K562 (cell line): ENCODE measurements around the gene WDR27. TPM values are rescaled to one million over a fixed set of nuclear protein-coding genes. Genes with fewer than 3 reads are reported as not detected.

Source experiments
- ATAC-seq: fragments of 200-7000 bp; cut with Tn5 transposase; 3 replicates; pipeline ENCODE4 v1.9.1; 2020; ENCODE audit warnings: moderate library complexity
- BruUV-seq: library from RNA; stranded (reverse); fragments of 400-500 nt; replicated peaks from 2 replicates; lab custom pipeline; 2021; lab: Mats Ljungman, UMichigan
- CTCF ChIA-PET: fragments of 300-600 bp; formaldehyde crosslinking; extraction: SDS; loops from one replicate; lab custom pipeline; 2021; ENCODE audit warnings: low intra/inter-chr PET ratio; lab: Yijun Ruan, JAX
- POLR2A ChIA-PET: fragments of 300-600, 350-650 bp; sonication (Branson Sonifier 250); formaldehyde crosslinking; extraction: SDS; loops from one replicate; lab custom pipeline; 2021; ENCODE audit warnings: antibody characterized with exemption, inconsistent platforms; lab: Yijun Ruan, JAX
- DNase-seq, 4 experiments: peaks; one replicate each; pipeline versions ENCODE4 v3.0.0 to v3.0.0-alpha.2; 2011 to 2018; ENCODE audit warnings: low spot score in 3 of 4, mixed read lengths in 3 of 4; ENCODE audit errors: extremely low read depth in 1 of 4
- FAIRE-seq: peaks from 2 replicates; lab custom pipeline; 2011; peaks lifted over from hg19 to GRCh38; lab: Jason Lieb, UNC
- H2AFZ ChIP-seq: 2 replicates; pipeline ENCODE4 v1.6.0; 2011; ENCODE audit warnings: low read depth, low read length, control low read depth, inconsistent platforms
- H3K27ac ChIP-seq: fragments of 200-600 bp; 3 replicates; pipeline ENCODE4 v1.8.0; 2011; ENCODE audit warnings: low read depth, mild to moderate bottlenecking, control low read depth, inconsistent platforms, low read length, moderate library complexity, mixed read lengths; ENCODE audit errors: extremely low read depth
- H3K27me3 ChIP-seq, 2 experiments: fragments of 300-600 bp in 1 of 2; 2 replicates in 1 of 2; 3 replicates in 1 of 2; pipeline versions ENCODE4 v1.6.0 to v1.8.0; 2011; ENCODE audit warnings: inconsistent platforms in 2 of 2, low read length in 2 of 2, mild to moderate bottlenecking in 1 of 2, mixed read lengths in 1 of 2, moderate library complexity in 1 of 2; ENCODE audit not compliant: control insufficient read depth in 2 of 2, insufficient read depth in 2 of 2
- H3K36me3 ChIP-seq: fragments of 300-600 bp; 3 replicates; pipeline ENCODE4 v1.8.0; 2011; ENCODE audit warnings: mild to moderate bottlenecking, low read length, inconsistent platforms; ENCODE audit not compliant: control insufficient read depth, insufficient read depth
- H3K4me1 ChIP-seq, 2 experiments: fragments of 200-600 bp in 1 of 2; replicated peaks in 1 of 2; 2 replicates in 1 of 2; 3 replicates in 1 of 2; pipeline versions ENCODE4 v1.5.1 to v1.8.0; 2011; ENCODE audit warnings: inconsistent platforms in 2 of 2, low read length in 2 of 2, mild to moderate bottlenecking in 1 of 2, mixed read lengths in 1 of 2, moderate library complexity in 1 of 2; ENCODE audit not compliant: control insufficient read depth in 2 of 2, insufficient read depth in 2 of 2
- H3K4me2 ChIP-seq: 2 replicates; pipeline ENCODE4 v1.6.1; 2011; ENCODE audit warnings: low read length, control low read depth, inconsistent platforms, mixed read lengths; ENCODE audit not compliant: insufficient read depth
- H3K4me3 ChIP-seq: fragments of 200-600 bp; sonication (generic), shearing (Covaris generic); 2 replicates; pipeline ENCODE4 v1.5.1; 2016; ENCODE audit warnings: control low read depth, inconsistent platforms
- H3K79me2 ChIP-seq: fragments of 200-600 bp; 3 replicates; pipeline ENCODE4 v1.8.0; 2011; ENCODE audit warnings: low read length, inconsistent platforms; ENCODE audit not compliant: control insufficient read depth, insufficient read depth
- H3K9ac ChIP-seq, 2 experiments: 2 replicates each; pipeline versions ENCODE4 v1.6.0 to v1.6.1; 2011; ENCODE audit warnings: low read depth in 2 of 2, low read length in 2 of 2, control low read depth in 1 of 2, inconsistent platforms in 1 of 2, mild to moderate bottlenecking in 1 of 2, mixed read lengths in 1 of 2; ENCODE audit not compliant: insufficient read depth in 1 of 2
- H3K9me1 ChIP-seq: one replicate; pipeline ENCODE4 v1.6.0; 2011; ENCODE audit warnings: inconsistent platforms, mild to moderate bottlenecking, low read length, moderate library complexity; ENCODE audit not compliant: control insufficient read depth, insufficient read depth
- H3K9me3 ChIP-seq: replicated peaks from 2 replicates; pipeline ENCODE4 v1.5.1; 2011; ENCODE audit warnings: low read depth, low read length, inconsistent platforms; ENCODE audit not compliant: control insufficient read depth, insufficient read depth
- H4K20me1 ChIP-seq: replicated peaks from 2 replicates; pipeline ENCODE4 v1.6.1; 2011; ENCODE audit warnings: low read length, inconsistent platforms, mixed read lengths; ENCODE audit not compliant: control insufficient read depth, insufficient read depth
- BACH1 ChIP-seq: fragments of 200-800 bp; sonication (Bioruptor generic); IDR thresholded peaks from 2 replicates; pipeline ENCODE4 v1.6.1; 2016; ENCODE audit warnings: missing genetic modification characterization, missing compliant biosample characterization
- CXXC5 ChIP-seq: fragments of 250-450 bp; sonication (Bioruptor Pico); IDR thresholded peaks from 2 replicates; pipeline ENCODE4 v1.8.0; 2022; ENCODE audit warnings: inconsistent platforms, mild to moderate bottlenecking, moderate library complexity
- EZH2 ChIP-seq: IDR thresholded peaks from 2 replicates; pipeline ENCODE4 v1.6.1; 2012; ENCODE audit warnings: low read depth, mild to moderate bottlenecking, inconsistent platforms, low read length, borderline replicate concordance
- HDGF ChIP-seq: fragments of 450-650 bp; IDR thresholded peaks from 2 replicates; pipeline ENCODE4 v1.6.1; 2016
- KDM4B ChIP-seq, 2 experiments: fragments of 450-650 bp in 1 of 2; sonication (generic) in 1 of 2; IDR thresholded peaks; 2 replicates each; pipeline ENCODE4 v1.6.1; 2016 to 2017; ENCODE audit warnings: borderline replicate concordance in 2 of 2, antibody characterized with exemption in 1 of 2, low read depth in 1 of 2, mild to moderate bottlenecking in 1 of 2
- MEF2A ChIP-seq: IDR thresholded peaks from 2 replicates; pipeline ENCODE4 v1.6.1; 2011; ENCODE audit warnings: low read depth, mild to moderate bottlenecking, low read length, moderate library complexity; ENCODE audit not compliant: control insufficient read depth
- NCOR1 ChIP-seq: fragments of 450-650 bp; IDR thresholded peaks from 2 replicates; pipeline ENCODE4 v1.6.1; 2016; ENCODE audit warnings: mild to moderate bottlenecking, moderate library complexity
- SMAD1 ChIP-seq: fragments of 150-350 bp; IDR thresholded peaks from 2 replicates; pipeline ENCODE4 v1.6.1; 2014; ENCODE audit warnings: low read length, low read depth; ENCODE audit not compliant: partially characterized antibody
- SP2 ChIP-seq: IDR thresholded peaks from 2 replicates; pipeline ENCODE4 v1.6.1; 2011; ENCODE audit warnings: mild to moderate bottlenecking, low read depth, low read length, moderate library complexity; ENCODE audit not compliant: poor library complexity, severe bottlenecking; ENCODE audit errors: extremely low read depth
- TEAD2 ChIP-seq: fragments of 450-650 bp; IDR thresholded peaks from 2 replicates; pipeline ENCODE4 v1.6.1; 2016; ENCODE audit warnings: missing genetic modification characterization, control low read depth, missing compliant biosample characterization
- ZNF764 ChIP-seq: fragments of 250-450 bp; sonication (Bioruptor Pico); IDR thresholded peaks from 2 replicates; pipeline ENCODE4 v1.4.0; 2020; ENCODE audit warnings: low read depth, mild to moderate bottlenecking, moderate library complexity
- WGBS: fragments of 100-300 bp; shearing (Covaris generic); methylation state at CpG from one replicate; pipeline ENCODE4 v1.1.6; 2016; ENCODE audit warnings: low coverage, mixed read lengths; ENCODE audit not compliant: insufficient coverage; ENCODE audit errors: missing lambda C conversion rate; 5-methylcytosine and 5-hydroxymethylcytosine counted together
- in situ Hi-C: fragments of 300-500 bp; cut with MboI; formaldehyde crosslinking; loops from 4 replicates; pipeline ENCODE4 v1.15.0; 2018; ENCODE audit warnings: inconsistent platforms, mixed read lengths
- intact Hi-C: fragments of 100-400 bp; cut with micrococcal nuclease; formaldehyde crosslinking; loops from 2 replicates; pipeline ENCODE4 v1.14.2; 2022
- polyA plus RNA-seq, 8 experiments: library from polyadenylated mRNA; depleted of rRNA in 4 of 8; stranded (reverse) in 5 of 8; unstranded in 3 of 8; fragments of >200 nt; fragmentation: Nextera tagmentation in 2 of 8; fragmentation: Illumina TruSeq in 1 of 8; extraction: Ambion mirVana in 2 of 8; extraction: Trizol in 1 of 8; gene quantifications; 2 replicates each; pipeline versions ENCODE4 v1.2.1 to v1.2.3, GENCODE V29; 2011 to 2014; ENCODE audit warnings: inconsistent platforms in 1 of 8, missing spikeins in 1 of 8
- total RNA-seq, 7 experiments: library from RNA; depleted of rRNA in 6 of 7; stranded (reverse); fragments of >200 nt in 6 of 7; fragmentation: Illumina TruSeq in 2 of 7; extraction: Trizol in 2 of 7; gene quantifications; 2 replicates each; pipeline versions ENCODE4 v1.2.1 to v1.2.3, GENCODE V29; 2011 to 2021; ENCODE audit warnings: low replicate concordance in 1 of 7
- TF ChIP-seq, protein P1 (sequence below): fragments of 450-650 bp; IDR thresholded peaks from 2 replicates; pipeline ENCODE4 v1.6.1; 2018; ENCODE audit not compliant: partially characterized antibody
- TF ChIP-seq, protein P2 (sequence below): fragments of 450-650 bp; formaldehyde crosslinking; IDR thresholded peaks from 2 replicates; pipeline ENCODE4 v1.4.0; 2022; ENCODE audit warnings: missing genetic modification characterization
- TF ChIP-seq, protein P3 (sequence below): fragments of 450-650 bp; formaldehyde crosslinking; IDR thresholded peaks from 2 replicates; pipeline ENCODE4 v1.4.0; 2020; ENCODE audit warnings: mild to moderate bottlenecking
- TF ChIP-seq, protein P4 (sequence below): fragments of 200-800 bp; sonication (Bioruptor generic); IDR thresholded peaks from 2 replicates; pipeline ENCODE4 v1.6.1; 2017; ENCODE audit warnings: missing genetic modification characterization, missing compliant biosample characterization

WDR27 gene
- total and polyA plus RNA-seq, 9 of the 15 experiments (the other 6 are each of a cell fraction or from before 2014, with no cell fraction given) = 4.3 to 77.2 (median 22.7) TPM

DNA sequence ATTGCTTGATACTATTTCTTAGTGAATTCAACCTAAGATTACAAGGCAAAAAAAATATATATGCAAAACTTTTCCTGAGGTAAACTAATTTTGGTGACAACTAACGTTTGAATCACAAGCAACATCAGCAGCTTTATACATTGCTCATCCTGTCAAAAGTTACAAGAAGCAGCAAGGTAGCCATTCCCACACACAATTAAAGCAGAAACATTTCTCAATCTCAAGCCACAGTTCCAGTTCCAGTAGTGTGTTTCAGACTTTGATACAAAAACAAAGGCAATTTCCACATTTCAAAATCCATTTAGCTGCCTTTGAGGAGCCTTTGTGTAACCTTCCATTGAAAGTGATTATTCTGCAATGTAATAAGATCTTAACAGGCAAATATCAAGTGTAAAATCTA is 191.0 kb downstream of the WDR27 start:
- Histone ChIP-seq H3K27me3 (no peaks in the 10 kb centered on the region), H4K20me1 (no peaks in the 10 kb centered on the region)
- TF ChIP-seq KDM4B (IDR thresholded peaks at IDR 0.05; ENCODE audit: borderline replicate concordance in 2 of 2, low read depth in 1 of 2) = no peak
- no peak for TF ChIP-seq TEAD2 (tag)
- no peak for TF ChIP-seq EZH2
- TF ChIP-seq, protein P1, sequence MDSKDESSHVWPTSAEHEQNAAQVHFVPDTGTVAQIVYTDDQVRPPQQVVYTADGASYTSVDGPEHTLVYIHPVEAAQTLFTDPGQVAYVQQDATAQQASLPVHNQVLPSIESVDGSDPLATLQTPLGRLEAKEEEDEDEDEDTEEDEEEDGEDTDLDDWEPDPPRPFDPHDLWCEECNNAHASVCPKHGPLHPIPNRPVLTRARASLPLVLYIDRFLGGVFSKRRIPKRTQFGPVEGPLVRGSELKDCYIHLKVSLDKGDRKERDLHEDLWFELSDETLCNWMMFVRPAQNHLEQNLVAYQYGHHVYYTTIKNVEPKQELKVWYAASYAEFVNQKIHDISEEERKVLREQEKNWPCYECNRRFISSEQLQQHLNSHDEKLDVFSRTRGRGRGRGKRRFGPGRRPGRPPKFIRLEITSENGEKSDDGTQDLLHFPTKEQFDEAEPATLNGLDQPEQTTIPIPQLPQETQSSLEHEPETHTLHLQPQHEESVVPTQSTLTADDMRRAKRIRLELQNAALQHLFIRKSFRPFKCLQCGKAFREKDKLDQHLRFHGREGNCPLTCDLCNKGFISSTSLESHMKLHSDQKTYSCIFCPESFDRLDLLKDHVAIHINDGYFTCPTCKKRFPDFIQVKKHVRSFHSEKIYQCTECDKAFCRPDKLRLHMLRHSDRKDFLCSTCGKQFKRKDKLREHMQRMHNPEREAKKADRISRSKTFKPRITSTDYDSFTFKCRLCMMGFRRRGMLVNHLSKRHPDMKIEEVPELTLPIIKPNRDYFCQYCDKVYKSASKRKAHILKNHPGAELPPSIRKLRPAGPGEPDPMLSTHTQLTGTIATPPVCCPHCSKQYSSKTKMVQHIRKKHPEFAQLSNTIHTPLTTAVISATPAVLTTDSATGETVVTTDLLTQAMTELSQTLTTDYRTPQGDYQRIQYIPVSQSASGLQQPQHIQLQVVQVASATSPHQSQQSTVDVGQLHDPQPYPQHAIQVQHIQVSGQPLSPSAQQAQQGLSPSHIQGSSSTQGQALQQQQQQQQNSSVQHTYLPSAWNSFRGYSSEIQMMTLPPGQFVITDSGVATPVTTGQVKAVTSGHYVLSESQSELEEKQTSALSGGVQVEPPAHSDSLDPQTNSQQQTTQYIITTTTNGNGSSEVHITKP = no peak
- no peak for TF ChIP-seq SMAD1
- TF ChIP-seq, protein P2, sequence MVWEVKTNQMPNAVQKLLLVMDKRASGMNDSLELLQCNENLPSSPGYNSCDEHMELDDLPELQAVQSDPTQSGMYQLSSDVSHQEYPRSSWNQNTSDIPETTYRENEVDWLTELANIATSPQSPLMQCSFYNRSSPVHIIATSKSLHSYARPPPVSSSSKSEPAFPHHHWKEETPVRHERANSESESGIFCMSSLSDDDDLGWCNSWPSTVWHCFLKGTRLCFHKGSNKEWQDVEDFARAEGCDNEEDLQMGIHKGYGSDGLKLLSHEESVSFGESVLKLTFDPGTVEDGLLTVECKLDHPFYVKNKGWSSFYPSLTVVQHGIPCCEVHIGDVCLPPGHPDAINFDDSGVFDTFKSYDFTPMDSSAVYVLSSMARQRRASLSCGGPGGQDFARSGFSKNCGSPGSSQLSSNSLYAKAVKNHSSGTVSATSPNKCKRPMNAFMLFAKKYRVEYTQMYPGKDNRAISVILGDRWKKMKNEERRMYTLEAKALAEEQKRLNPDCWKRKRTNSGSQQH = no peak
- no peak for TF ChIP-seq MEF2A
- no peak for TF ChIP-seq HDGF
- no peak for TF ChIP-seq BACH1 (tag)
- TF ChIP-seq, protein P3, sequence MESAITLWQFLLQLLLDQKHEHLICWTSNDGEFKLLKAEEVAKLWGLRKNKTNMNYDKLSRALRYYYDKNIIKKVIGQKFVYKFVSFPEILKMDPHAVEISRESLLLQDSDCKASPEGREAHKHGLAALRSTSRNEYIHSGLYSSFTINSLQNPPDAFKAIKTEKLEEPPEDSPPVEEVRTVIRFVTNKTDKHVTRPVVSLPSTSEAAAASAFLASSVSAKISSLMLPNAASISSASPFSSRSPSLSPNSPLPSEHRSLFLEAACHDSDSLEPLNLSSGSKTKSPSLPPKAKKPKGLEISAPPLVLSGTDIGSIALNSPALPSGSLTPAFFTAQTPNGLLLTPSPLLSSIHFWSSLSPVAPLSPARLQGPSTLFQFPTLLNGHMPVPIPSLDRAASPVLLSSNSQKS = no peak
- no peak for TF ChIP-seq CXXC5 (CRISPR knock-in tag)
- TF ChIP-seq, protein P4, sequence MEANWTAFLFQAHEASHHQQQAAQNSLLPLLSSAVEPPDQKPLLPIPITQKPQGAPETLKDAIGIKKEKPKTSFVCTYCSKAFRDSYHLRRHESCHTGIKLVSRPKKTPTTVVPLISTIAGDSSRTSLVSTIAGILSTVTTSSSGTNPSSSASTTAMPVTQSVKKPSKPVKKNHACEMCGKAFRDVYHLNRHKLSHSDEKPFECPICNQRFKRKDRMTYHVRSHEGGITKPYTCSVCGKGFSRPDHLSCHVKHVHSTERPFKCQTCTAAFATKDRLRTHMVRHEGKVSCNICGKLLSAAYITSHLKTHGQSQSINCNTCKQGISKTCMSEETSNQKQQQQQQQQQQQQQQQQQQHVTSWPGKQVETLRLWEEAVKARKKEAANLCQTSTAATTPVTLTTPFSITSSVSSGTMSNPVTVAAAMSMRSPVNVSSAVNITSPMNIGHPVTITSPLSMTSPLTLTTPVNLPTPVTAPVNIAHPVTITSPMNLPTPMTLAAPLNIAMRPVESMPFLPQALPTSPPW (CRISPR knock-in tag) = no peak
- TF ChIP-seq SP2 = no peak
- TF ChIP-seq NCOR1 = no peak
- no peak for TF ChIP-seq ZNF764 (CRISPR knock-in tag)
- TF ChIP-seq, all 486 proteins: peak for 0
- POLR2A ChIA-PET = no interaction called here
- WGBS = 0% methylated on average over 1 of the region's 1 CpG
- H3K36me3 ChIP-seq = no peaks in the 10 kb centered on the region
- DNase-seq (no peak), ATAC-seq (no peak), FAIRE-seq (no peak)
- in situ Hi-C loops = no loop called here
- H3K9ac ChIP-seq = no peak overlapping the region
- BruUV-seq = no TSS peak
- H3K79me2 ChIP-seq = no peaks in the 10 kb centered on the region
- intact Hi-C loops = no loop called here
- H3K4me1 ChIP-seq = no peaks in the 10 kb centered on the region
- no peak overlapping the region for H3K4me2 ChIP-seq
- H3K9me1 ChIP-seq = no peaks in the 10 kb centered on the region
- no peaks in the 10 kb centered on the region for H3K9me3 ChIP-seq
- CTCF ChIA-PET = no interaction called here
- no peak overlapping the region for H3K27ac ChIP-seq
- no peak overlapping the region for H2AFZ ChIP-seq
- no peak overlapping the region for H3K4me3 ChIP-seq
